HCT116 (cell line): Measurements from ENCODE around the gene CHN1. TPM values are rescaled to one million over a fixed set of nuclear protein-coding genes. Genes with fewer than 3 reads are reported as not detected.

Experiments
- ATAC-seq: fragments of 200-7000 bp; cut with Tn5 transposase; 2 replicates; pipeline ENCODE4 v1.9.1; 2020; ENCODE audit warnings: mild to moderate bottlenecking, moderate library complexity
- BruUV-seq: library from RNA; stranded (reverse); fragments of 400-500 nt; replicated peaks from 2 replicates; lab custom pipeline; 2021; lab: Mats Ljungman, UMichigan
- CTCF ChIA-PET: fragments of 300-600 bp; sonication (Branson Sonifier 250); formaldehyde crosslinking; loops from one replicate; lab custom pipeline; 2021; ENCODE audit warnings: antibody characterized with exemption; lab: Charles Lee
- POLR2A ChIA-PET: fragments of 300-600, 350-600 bp; sonication (Branson Sonifier 250); formaldehyde crosslinking; loops from one replicate; lab custom pipeline; 2021; ENCODE audit warnings: antibody characterized with exemption; lab: Charles Lee
- RAD21 ChIA-PET, 2 experiments: fragments of 300-600 bp; sonication (Branson Sonifier 250); formaldehyde crosslinking; loops; one replicate each; lab custom pipeline; 2023; ENCODE audit warnings: low total read pairs in 2 of 2; ENCODE audit not compliant: uncharacterized antibody in 2 of 2, unreplicated experiment in 2 of 2, low non-redundant PET in 1 of 2; lab: Charles Lee
- DNase-seq: peaks from one replicate; pipeline ENCODE4 v3.0.0-alpha.2; 2010; ENCODE audit warnings: low read depth, low spot score
- H2AFZ ChIP-seq: fragments of 200-600 bp; shearing (Covaris generic), sonication (generic); 2 replicates; pipeline ENCODE4 v1.6.1; 2017; ENCODE audit warnings: low read depth, mixed run types, mixed read lengths, antibody characterized with exemption, low read length; ENCODE audit not compliant: poor library complexity, severe bottlenecking
- H3K27ac ChIP-seq: 2 replicates; pipeline ENCODE4 v1.5.1; 2012; ENCODE audit warnings: low read depth, low read length
- H3K27me3 ChIP-seq: fragments of 200-600 bp; sonication (generic); 2 replicates; pipeline ENCODE4 v1.6.1; 2016; ENCODE audit warnings: mixed run types, low read length, mixed read lengths; ENCODE audit not compliant: insufficient read depth
- H3K36me3 ChIP-seq, 2 experiments: fragments of 200-500 bp in 1 of 2; fragments of 200-600 bp in 1 of 2; sonication (Bioruptor generic) in 1 of 2; sonication (generic) in 1 of 2; 2 replicates each; pipeline versions ENCODE4 v1.5.1 to v1.6.1; 2014 to 2016; ENCODE audit warnings: low read length in 2 of 2, inconsistent platforms in 1 of 2, mixed read lengths in 1 of 2, mixed run types in 1 of 2; ENCODE audit not compliant: insufficient read depth in 2 of 2, control insufficient read depth in 1 of 2
- H3K4me1 ChIP-seq, 2 experiments: fragments of 200-600 bp in 1 of 2; sonication (generic) in 1 of 2; 2 replicates each; pipeline versions ENCODE4 v1.5.1 to v1.6.1; 2012 to 2017; ENCODE audit warnings: low read length in 2 of 2, inconsistent platforms in 1 of 2, mild to moderate bottlenecking in 1 of 2, mixed read lengths in 1 of 2, mixed run types in 1 of 2, moderate library complexity in 1 of 2; ENCODE audit not compliant: insufficient read depth in 2 of 2, control insufficient read depth in 1 of 2
- H3K4me2 ChIP-seq: fragments of 200-600 bp; sonication (generic); 2 replicates; pipeline ENCODE4 v1.6.1; 2017; ENCODE audit warnings: mixed run types, low read length, mixed read lengths
- H3K4me3 ChIP-seq, 2 experiments: fragments of 200-600 bp in 1 of 2; sonication (generic) in 1 of 2; replicated peaks in 1 of 2; 2 replicates each; pipeline ENCODE4 v1.5.1; 2011 to 2016; ENCODE audit warnings: low read length in 2 of 2, control low read depth in 1 of 2, low read depth in 1 of 2, mild to moderate bottlenecking in 1 of 2, mixed read lengths in 1 of 2, mixed run types in 1 of 2
- H3K79me2 ChIP-seq: fragments of 200-600 bp; sonication (generic); 2 replicates; pipeline ENCODE4 v1.6.1; 2017; ENCODE audit warnings: mild to moderate bottlenecking, mixed run types, low read length, moderate library complexity, mixed read lengths; ENCODE audit not compliant: insufficient read depth
- H3K9ac ChIP-seq: fragments of 200-600 bp; sonication (generic); 2 replicates; pipeline ENCODE4 v1.6.1; 2016; ENCODE audit warnings: low read length, mixed read lengths
- H3K9me2 ChIP-seq: fragments of 200-600 bp; sonication (generic), shearing (Covaris generic); 2 replicates; pipeline ENCODE4 v1.6.1; 2017; ENCODE audit warnings: mixed run types, mild to moderate bottlenecking, moderate library complexity; ENCODE audit not compliant: insufficient read depth
- H3K9me3 ChIP-seq, 2 experiments: fragments of 200-500 bp in 1 of 2; fragments of 200-600 bp in 1 of 2; sonication (Bioruptor generic) in 1 of 2; sonication (generic) in 1 of 2; 2 replicates each; pipeline ENCODE4 v1.6.1; 2014 to 2017; ENCODE audit warnings: low read length in 2 of 2, mixed read lengths in 2 of 2, inconsistent platforms in 1 of 2, low read depth in 1 of 2, mild to moderate bottlenecking in 1 of 2, mixed run types in 1 of 2, moderate library complexity in 1 of 2; ENCODE audit not compliant: control insufficient read depth in 1 of 2, insufficient read depth in 1 of 2
- H4K20me1 ChIP-seq: fragments of 200-600 bp; sonication (generic), shearing (Covaris generic); 2 replicates; pipeline ENCODE4 v1.6.1; 2017; ENCODE audit warnings: mixed run types, mild to moderate bottlenecking, moderate library complexity; ENCODE audit not compliant: insufficient read depth
- ELF1 ChIP-seq: IDR thresholded peaks from 2 replicates; pipeline ENCODE4 v1.6.1; 2012; ENCODE audit warnings: low read depth, borderline replicate concordance
- EZH2phosphoT487 ChIP-seq: fragments of 200-600 bp; IDR thresholded peaks from 2 replicates; pipeline ENCODE4 v1.6.1; 2018; ENCODE audit warnings: antibody characterized with exemption, borderline replicate concordance
- JUND ChIP-seq: IDR thresholded peaks from 2 replicates; pipeline ENCODE4 v1.6.1; 2012
- MAX ChIP-seq: IDR thresholded peaks from 2 replicates; pipeline ENCODE4 v1.6.1; 2012
- SP1 ChIP-seq: IDR thresholded peaks from 2 replicates; pipeline ENCODE4 v1.6.1; 2012; ENCODE audit warnings: low read depth
- YY1 ChIP-seq: IDR thresholded peaks from 2 replicates; pipeline ENCODE4 v1.6.1; 2011; ENCODE audit warnings: low read length, low read depth, moderate library complexity, mild to moderate bottlenecking; ENCODE audit not compliant: insufficient replicate concordance; ENCODE audit errors: extremely low read depth
- ZBTB33 ChIP-seq: IDR thresholded peaks from 2 replicates; pipeline ENCODE4 v1.6.1; 2011; ENCODE audit warnings: mild to moderate bottlenecking, low read length, moderate library complexity; ENCODE audit not compliant: insufficient replicate concordance; ENCODE audit errors: extremely low read depth
- ZNF274 ChIP-seq: fragments of 200-500 bp; sonication (Bioruptor generic); IDR thresholded peaks from 2 replicates; pipeline ENCODE4 v1.6.1; 2014; ENCODE audit warnings: mild to moderate bottlenecking, low read depth, low read length, inconsistent platforms
- intact Hi-C: fragments of 100-400 bp; cut with micrococcal nuclease; formaldehyde crosslinking; loops from 2 replicates; pipeline ENCODE4 v1.10.0; 2022
- total RNA-seq: library from RNA; stranded (reverse); gene quantifications from one replicate; pipeline ENCODE4 v1.2.1, GENCODE V29; 2021; ENCODE audit not compliant: unreplicated experiment

The CHN1 gene
- total RNA-seq, 1 experiment from 2014 or later, result 3.6 TPM

GRCh38 chr2:174970092-174970491 is 35.1 kb downstream of the CHN1 start:
- RAD21 ChIA-PET, result no interaction called here
- Histone ChIP-seq H3K79me2 (no peaks in the 10 kb centered on the region), H3K4me1 (peaks cover 0 to 23% of the 10 kb centered on the region in 2 experiments; a peak in 2 of 4 replicates), H3K9me3 (no peaks in the 10 kb centered on the region), H3K9me2 (no peaks in the 10 kb centered on the region), H4K20me1 (no peaks in the 10 kb centered on the region), H3K9ac (no peak overlapping the region), H3K27ac (no peak overlapping the region), H3K4me3 (no peak overlapping the region), H3K4me2 (no peak overlapping the region), H3K36me3 (no peaks in the 10 kb centered on the region), H2AFZ (no peak overlapping the region), H3K27me3 (no peaks in the 10 kb centered on the region)
- no peak for ATAC-seq
- no peak for DNase-seq
- POLR2A ChIA-PET, result no interaction called here
- intact Hi-C loops, result no loop called here
- CTCF ChIA-PET, result interaction anchor here (0.6 kb wide), 1 partner anchor 72 kb away, joined by 3 read pairs; no protein-coding TSS in a partner anchor
- no TSS peak for BruUV-seq
- TF ChIP-seq YY1, result no peak
- TF ChIP-seq MAX, result no peak
- TF ChIP-seq ELF1, result no peak
- TF ChIP-seq JUND, result no peak
- TF ChIP-seq SP1, result no peak
- TF ChIP-seq EZH2phosphoT487, result no peak
- TF ChIP-seq ZBTB33, result no peak
- no peak for TF ChIP-seq ZNF274
